Fibroblast of upper back skin (primary cell): Measurements from ENCODE around the gene BMPER.
A peak's percentile ranks its signal among the peaks of the same experiment; 100 is the strongest.

ENCODE experiments used
- DNase-seq: peaks from one replicate; pipeline ENCODE4 v3.0.0-alpha.2; 2013

Gene BMPER

GRCh38 chr7:33971106-33971505, 65.8 kb downstream of the BMPER start:
- DNase-seq = no peak

- no peak for DNase-seq
Observed at GRCh38 chr7:33973231-33974015, 68.1 kb downstream of the BMPER start.

DNA sequence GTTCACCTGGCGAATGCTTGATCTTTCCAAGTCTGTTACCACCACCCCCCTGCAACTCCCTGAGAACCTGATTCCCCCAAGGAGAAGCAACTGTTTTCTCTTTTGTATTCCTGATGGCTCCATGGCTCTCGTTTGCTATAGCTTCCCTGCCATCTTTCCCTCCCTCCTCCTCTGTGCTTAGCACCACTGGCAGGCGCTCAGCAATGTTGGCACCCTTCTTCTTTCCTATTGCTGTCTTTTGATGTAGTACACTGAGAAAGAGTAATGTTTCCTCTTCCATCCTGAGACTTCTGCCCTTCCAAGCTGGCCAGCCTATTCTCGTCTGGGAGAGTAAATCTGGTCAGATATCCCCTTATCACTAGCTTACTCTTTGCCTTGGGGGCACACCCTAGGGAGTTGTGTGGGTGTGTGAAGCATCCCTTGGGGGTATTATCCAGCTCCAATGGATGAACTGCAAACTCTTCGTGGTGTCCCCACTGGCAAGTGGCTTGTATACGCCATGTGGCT, 74.0 kb downstream of the BMPER start:
- DNase-seq = no peak

GRCh38 chr7:33979807-33980355, 74.5 kb downstream of the BMPER start:
- peak; percentile 98 for DNase-seq

DNA sequence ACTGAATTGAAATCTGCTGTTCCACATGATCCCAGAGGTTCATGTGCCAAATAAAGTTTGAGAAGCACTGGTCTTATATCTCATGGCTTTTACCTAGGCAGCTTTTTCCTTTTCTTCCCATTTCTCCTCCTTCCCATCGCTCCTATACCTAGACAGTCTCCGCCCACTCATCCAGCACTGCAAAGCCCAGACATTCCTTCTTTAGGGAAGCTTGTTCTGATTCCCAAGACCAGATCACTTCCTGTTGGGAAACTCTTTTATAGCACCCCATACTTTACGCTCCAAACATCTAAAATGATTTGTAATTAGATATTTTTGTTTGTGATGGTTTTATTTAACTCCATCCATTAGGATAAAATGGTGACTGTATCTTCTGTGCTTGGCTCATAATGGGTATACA, 75.9 kb downstream of the BMPER start:
- DNase-seq = peak; percentile 66

- DNase-seq = peak; percentile 73
Observed at GRCh38 chr7:33981671-33982424, 76.5 kb downstream of the BMPER start.

DNA sequence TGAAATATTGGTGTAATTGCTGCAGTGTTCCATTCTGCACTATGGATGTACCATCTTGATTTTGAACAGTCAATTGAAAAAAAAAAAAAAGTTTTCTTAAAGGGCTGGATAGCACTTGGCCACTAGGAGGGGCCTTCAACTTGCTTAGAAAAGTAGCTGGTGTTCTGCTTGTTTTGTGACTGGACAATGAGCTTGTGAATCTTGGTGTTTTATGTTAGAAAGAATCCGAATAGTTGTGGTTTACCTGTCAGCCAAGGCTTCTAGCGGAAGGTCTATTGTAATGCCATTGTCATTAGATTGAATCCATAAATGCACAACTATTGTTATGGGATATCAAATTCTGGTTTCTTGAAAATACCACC, 77.1 kb downstream of the BMPER start:
- DNase-seq = peak; percentile 75

DNA sequence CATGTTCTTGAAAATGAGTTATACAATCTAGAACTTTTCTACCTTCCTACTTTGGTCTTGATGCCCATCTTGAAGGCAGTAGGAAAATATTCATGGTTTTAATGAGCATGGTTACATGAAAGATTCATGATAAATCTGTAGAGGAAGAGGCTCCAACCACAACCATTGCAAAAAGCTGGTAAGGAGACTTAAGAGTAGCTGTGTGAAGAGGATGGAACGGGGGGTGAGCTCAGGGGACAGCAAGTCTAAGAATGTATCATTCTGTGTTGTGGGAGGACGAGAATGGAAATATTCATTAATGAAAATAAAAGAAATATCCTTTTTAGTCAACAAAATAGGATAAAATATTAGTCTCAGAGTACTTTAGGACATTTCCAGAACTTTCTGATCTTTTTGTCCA, 81.1 kb downstream of the BMPER start:
- peak; percentile 38 for DNase-seq

DNA sequence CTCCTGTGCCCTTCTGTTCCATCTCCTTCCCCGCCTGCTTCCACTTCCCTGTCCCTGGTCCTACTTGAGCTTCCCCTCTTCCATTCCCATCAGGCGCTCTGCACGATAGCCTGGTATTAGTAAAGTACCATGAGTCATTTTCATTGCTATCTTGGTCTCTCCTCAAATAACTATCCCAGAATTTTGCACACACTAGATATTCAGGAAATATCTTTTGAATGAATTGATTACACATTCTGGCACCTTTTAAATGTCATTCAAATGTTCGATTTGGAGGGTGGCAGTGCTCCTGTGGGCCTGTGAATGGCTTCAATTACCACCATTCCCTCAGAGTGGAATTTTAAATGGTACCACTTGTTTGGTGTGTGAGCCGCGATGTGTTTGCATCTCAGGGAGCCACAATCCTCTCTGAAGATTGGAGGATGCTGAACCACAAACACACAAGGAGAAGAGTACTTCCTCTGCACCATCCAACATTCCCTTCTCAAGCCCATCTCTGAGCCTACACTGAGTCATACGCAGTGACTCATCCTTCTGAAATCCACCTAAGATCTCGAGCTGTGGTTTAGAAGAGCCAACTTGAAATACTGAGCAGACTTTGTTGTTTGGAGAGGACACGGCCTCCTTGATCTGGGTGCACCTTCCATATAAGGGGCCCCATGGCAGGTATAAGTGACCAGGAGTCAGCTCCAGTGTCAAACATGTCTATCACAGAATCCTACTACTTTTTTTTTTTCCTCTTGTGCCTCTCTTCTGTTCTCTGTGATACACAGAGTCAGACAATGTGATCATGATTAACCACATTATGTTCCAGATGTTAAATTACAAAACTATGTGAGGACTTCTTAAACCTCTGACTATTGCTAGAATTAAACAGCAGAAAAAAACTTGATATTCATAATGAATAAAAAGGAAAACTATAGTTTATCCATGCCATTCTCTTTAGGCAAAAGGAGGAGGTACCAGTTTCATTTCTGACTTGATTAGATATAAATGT, 81.9 kb downstream of the BMPER start:
- DNase-seq = peak; percentile 99

DNA sequence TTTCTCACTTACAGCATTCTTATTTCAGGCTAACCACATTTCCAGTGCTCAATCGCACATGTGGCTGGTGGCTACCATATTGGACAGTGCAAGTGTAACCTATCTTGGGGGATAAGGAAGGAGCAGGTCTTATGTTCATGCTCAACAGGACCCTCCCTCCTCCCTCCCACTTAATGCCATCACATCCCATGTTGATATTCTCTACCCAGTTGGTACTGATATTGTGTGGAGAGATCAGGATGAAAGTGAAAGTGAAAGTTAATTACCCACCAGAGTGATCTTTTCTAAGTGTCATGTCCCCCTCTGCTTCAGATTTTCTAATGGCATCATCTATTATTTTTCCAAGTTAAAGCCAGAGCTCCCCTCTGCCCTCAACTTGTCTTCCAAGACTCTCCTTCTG, 91.6 kb downstream of the BMPER start:
- no peak for DNase-seq

GRCh38 chr7:33998476-33998875, 93.1 kb downstream of the BMPER start:
- DNase-seq = no peak

- DNase-seq = peak; percentile 47
Observed at GRCh38 chr7:34011017-34011695, 105.8 kb downstream of the BMPER start.

DNA sequence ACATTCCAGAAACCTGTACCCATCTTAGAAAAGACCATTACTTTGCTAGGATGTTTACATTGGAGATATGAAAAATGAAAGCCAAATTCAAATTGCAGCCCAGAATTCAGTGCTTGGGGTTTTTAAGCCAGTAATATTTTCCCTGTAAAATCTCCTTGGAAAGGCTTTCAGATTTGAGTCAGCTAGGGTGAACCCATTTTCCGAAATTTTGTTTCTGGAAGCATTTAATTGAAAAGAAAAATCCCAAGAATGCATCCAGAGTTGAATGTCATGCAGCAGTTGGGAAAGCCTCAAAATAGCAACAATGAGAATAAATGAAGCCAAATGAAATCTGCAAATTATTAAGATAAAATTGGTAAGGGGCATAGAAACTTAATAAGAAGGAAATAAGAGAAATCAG, 106.4 kb downstream of the BMPER start:
- peak; percentile 60 for DNase-seq

DNA sequence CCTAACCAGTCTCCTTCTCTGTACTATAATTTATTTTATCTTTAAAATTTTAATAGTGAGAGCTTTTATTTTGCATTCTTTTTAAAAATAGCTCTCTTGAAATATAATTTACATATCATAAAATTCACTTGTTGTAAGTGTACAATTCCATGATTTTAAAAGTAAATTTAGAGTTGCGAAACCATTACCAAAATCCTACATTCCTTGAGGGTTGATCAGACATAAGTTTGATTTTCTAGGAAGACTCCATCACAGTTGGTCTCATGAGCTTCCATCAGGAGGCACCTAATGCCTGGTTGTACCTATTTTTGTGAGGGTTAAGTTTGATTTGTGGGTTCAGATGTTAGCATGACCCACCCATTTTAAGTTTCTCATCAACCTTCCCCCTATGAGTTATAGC, 108.1 kb downstream of the BMPER start:
- no peak for DNase-seq

DNA sequence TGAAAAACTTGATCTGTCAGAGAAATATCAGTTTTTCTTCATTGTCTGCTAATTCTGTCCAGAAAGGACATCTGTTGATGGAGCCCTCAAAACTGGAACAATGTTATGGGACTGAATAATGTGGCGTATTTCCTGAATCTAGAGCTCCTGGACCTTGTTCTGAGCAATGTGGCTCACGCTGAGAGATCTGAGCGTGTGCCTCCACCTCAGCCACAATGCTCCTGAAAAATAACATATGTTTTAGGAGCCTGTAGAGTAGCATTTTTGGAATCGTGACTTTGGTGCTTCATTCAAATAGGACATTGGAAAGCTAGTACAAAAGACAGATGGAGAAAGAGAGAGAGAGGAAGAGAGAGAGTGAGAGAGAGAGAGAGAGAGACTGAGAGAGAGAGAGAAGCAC, 110.3 kb downstream of the BMPER start:
- DNase-seq = no peak

GRCh38 chr7:34016876-34017275, 111.5 kb downstream of the BMPER start:
- DNase-seq = no peak

GRCh38 chr7:34019301-34019790, 114.0 kb downstream of the BMPER start:
- DNase-seq = peak; percentile 76

DNA sequence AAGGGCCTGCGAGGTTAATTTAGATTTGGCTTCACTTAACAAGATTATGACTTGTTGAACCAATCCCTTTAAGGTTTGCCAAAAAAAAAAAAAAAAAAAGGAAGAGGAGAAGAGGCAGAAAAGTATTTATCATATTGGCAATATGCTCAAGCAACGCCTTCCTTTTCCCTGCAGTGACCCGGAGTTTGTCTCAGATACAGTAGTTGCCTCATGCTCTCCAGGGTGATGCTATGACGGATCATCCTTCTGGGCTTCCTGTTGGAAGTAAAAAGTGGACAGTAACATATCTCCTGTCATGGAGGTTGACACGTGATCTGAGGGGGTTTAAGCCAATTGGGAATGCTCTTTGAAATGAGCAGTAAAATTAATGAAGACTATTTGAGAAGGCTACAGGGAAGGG, 117.3 kb downstream of the BMPER start:
- no peak for DNase-seq

GRCh38 chr7:34025600-34025999, 120.3 kb downstream of the BMPER start:
- no peak for DNase-seq

GRCh38 chr7:34026481-34027190, 121.3 kb downstream of the BMPER start:
- DNase-seq = no peak

GRCh38 chr7:34031156-34031555, 125.8 kb downstream of the BMPER start:
- no peak for DNase-seq
